AG09319 (cell line): Measurements from ENCODE around the gene FBXO2.

Experiments used
- DNase-seq: peaks from one replicate; pipeline ENCODE4 v3.0.0-alpha.2; 2010; ENCODE audit warnings: low read depth; ENCODE audit errors: extremely low read depth
- TF ChIP-seq, protein P1 (sequence below): IDR thresholded peaks from 2 replicates; pipeline ENCODE4 v1.5.1; 2011; ENCODE audit warnings: low read depth, mild to moderate bottlenecking, inconsistent platforms, low read length, moderate library complexity

FBXO2 gene

DNA sequence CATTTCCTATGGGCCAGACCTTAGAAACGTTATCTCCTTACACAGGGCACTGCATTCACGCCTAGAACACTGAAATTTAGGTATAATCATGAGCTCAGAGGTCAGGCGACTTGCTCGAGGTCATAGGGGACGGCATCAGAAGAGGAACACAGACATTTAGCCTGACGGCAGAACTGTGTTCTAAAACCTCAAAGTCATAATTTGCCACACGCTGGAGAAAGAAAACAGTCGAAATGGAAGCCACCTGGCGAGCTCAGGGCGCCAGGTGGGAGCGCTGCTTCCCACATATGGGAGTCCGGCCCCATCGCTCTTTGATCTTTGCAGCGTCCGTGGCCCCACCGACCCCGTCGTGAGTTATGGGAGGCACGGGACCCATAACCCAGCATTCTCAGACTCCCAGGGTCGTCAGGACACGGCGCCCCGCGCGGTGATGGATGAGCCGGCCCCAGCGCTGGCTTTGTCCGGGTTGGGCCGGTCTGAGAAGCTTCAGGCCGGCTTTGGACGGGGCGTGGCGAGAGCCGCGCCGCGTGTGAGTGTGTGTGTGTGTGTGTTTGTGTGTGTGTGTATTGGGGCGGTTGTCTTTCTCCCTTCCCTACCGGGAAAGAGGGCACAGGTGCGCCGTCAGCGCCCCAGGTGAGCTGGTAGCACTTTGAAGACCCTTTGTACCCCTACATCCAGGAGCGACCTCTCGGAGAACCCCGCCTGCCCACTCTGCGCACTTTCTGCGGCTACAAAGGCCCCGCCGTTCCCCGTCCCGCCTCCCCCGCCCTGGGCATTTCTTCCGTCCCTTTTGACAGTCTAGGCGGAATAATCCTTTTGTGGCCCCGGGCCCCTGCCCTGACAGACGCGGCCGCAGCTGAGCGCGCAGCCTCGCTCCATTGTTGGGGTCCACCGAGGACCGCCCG lies 36.4 kb upstream of the FBXO2 start:
- TF ChIP-seq, protein P1, sequence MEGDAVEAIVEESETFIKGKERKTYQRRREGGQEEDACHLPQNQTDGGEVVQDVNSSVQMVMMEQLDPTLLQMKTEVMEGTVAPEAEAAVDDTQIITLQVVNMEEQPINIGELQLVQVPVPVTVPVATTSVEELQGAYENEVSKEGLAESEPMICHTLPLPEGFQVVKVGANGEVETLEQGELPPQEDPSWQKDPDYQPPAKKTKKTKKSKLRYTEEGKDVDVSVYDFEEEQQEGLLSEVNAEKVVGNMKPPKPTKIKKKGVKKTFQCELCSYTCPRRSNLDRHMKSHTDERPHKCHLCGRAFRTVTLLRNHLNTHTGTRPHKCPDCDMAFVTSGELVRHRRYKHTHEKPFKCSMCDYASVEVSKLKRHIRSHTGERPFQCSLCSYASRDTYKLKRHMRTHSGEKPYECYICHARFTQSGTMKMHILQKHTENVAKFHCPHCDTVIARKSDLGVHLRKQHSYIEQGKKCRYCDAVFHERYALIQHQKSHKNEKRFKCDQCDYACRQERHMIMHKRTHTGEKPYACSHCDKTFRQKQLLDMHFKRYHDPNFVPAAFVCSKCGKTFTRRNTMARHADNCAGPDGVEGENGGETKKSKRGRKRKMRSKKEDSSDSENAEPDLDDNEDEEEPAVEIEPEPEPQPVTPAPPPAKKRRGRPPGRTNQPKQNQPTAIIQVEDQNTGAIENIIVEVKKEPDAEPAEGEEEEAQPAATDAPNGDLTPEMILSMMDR: no peak
- DNase-seq: no peak

DNA sequence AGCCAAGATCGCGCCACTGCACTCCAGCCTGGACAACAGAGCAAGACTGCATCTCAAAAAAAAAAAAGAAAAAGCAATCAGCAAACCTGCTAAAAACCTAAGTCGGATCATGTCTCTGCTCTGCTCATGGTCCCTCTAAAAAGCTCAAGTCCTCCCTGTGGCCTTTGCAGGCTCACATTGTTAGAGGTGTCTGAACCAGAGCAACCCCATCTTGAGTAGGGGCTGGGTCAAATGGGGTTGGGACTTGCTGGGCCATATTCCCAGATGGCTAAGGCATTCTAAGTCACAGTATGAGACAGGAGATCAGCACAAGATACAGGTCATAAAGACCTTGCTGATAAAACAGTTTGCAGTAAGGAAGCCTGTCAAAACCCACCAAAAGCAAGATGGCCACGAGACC lies 34.3 kb upstream of the FBXO2 start:
- no peak for DNase-seq
- TF ChIP-seq, protein P1: no peak

DNA sequence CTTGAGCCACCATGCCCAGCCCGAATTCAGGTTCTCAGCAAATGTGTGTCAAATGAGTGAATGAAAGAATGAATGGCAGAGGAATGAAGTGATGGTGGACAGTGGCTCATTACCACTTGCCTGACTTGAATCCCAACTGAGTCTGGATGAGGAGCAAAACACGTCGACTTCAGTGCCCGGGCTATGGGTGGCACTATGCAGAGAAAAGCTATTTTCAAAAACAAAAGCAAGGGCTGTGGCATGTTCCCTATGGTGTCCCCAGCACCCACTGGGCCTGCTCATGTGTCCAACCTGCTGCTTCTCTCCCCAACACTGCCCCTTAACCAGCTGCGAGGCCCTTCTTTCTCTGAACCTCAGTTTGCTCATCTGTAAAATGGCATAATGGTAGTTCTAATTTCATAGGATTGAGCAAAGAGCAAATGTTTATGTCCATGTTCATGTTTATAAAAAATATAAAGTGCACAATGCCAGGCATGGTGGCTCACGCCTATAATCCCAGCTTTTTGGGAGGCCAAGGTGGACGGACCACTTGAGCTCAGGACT lies 31.1 kb upstream of the FBXO2 start:
- DNase-seq: no peak
- TF ChIP-seq, protein P1: no peak

DNA sequence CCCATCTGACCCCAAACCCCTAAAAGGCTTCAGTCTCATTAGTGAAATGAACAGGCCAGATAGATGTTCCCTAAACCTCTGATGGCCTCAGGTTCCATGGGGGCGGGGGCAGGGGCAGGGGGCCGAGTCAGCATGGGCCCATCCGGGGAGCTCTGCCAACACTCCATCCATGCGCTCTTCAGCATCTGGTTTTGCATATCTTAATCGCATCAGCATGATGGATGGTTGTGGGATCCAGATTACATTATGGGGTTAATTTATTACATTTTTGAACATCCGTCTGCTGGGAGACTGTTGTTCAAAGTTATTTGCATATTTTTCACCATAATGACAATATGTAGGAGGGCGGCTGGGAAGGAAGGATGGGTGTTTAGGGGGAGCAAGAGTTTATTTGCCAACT lies 29.8 kb upstream of the FBXO2 start:
- TF ChIP-seq, protein P1: no peak
- DNase-seq: no peak

DNA sequence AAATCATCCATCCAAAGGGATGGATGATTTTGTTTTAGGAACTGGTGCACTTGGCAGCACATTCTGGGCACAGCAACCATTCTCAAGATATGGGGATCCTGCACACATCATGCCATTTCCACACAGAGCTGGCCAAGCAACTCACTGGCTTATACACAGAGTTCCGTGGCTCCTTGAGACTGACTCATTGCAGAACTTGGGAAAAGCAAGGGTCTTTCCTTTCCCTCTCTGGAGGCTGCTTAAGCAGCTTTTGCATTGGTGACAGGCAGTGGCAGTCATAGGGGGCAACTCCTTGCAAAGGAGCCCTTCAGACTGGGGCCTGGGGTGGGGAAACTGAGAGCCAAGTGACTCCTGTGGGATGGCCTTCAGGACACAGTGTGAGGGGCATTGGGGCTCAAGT lies 28.6 kb upstream of the FBXO2 start:
- TF ChIP-seq, protein P1: no peak

DNA sequence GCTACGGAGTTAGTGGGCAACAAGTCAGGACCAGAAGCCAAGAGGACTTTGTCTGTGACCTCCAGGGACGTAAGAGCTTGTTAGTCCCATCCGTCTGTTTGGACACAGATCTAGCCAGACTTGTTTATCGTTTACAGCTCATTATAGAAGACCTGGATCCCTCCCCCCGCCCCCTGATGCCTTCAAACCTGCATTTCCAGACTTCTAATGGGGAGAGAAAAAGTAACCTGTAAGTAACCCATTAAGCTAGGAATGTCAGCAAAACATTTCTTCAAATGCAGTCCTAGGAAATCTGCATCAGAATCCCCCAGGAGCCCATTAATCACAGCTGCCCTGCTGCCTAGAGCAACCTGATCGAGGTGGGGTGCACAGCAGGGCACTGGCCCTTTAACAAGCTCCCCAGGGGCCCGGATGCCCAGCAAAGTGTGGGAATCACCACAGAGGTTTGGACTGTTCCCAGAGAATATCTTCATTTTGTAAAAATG lies 28.1 kb upstream of the FBXO2 start:
- TF ChIP-seq, protein P1: no peak
- no peak for DNase-seq

More for the DNA sequence above, 28.6 kb upstream of the FBXO2 start:
- DNase-seq: no peak

DNA sequence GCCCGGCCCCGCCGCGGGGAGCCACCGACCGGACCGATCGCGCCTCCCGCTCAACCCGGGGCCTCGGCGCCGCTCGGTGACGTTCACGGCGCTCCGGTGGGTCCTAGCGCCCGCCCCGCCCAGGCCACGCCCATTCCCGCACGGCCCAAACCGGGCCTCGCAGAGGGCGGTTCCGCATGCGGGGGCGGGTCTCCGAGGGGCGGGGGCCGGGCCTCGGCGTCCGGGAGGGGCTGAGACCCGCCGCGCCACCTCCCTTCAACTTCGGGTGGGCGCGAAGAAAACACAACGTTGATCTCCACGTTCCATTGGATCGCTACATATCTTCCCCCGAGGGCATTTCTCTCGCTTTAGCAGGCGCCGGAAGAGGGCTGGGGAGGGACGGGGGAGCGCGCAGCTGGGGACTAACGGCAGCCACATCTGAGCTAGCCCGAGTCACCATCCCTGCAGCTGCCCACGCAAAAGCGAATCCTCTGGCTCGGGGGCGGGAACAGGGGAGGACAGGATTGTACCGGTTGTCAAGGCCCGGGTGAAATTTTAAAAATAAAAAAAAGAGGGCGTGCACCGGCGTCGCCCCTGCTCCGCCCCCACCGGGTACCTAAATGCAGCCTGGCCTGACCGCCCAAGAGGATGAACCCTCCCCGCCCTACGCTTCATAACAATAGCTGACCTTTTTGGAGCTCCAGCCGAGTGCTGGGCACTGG lies 27.0 kb upstream of the FBXO2 start, which contains the start of gene MAD2L2:
MAD2L2 (minus strand) TSS at position 78 of the 701 bp plus-strand sequence. CDS start 547 bp downstream, outside the sequence.
- TF ChIP-seq, protein P1: no peak
- DNase-seq: peak; percentile 43
